ENCODE measurements around the gene PDIA5. TPM values are rescaled to one million over a fixed set of nuclear protein-coding genes. Genes with fewer than 3 reads are reported as not detected.

The PDIA5 gene
- total RNA-seq, 2 donors from 2014 or later: 57.5 to 68.3 TPM

DNA sequence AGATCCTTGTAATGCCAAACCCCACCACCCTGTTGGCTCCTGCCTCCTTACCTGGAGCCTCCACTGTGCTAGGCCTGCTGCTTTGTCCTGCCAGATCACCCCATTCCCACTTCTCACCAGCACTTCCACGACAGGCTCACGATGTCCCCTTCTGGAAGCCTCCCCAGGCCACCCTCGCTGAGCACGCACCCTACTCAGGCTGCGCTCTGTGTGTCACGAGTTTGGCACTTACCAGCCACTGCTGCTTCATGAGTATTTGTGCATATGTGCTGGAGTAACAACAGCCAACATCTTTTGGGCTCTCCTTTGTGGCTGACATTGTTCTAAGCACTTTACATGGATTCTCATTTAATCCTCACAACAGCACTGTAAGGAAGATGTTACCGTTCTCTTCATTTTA, 58.1 kb downstream of the PDIA5 start:
- Mint-ChIP-seq H3K4me1 (peaks cover 8% of the 10 kb centered on the region), H3K27me3 (ENCODE audit: insufficient read depth) (no peaks in the 10 kb centered on the region), H3K36me3 (ENCODE audit: low read depth) (peaks cover 66% of the 10 kb centered on the region)

DNA sequence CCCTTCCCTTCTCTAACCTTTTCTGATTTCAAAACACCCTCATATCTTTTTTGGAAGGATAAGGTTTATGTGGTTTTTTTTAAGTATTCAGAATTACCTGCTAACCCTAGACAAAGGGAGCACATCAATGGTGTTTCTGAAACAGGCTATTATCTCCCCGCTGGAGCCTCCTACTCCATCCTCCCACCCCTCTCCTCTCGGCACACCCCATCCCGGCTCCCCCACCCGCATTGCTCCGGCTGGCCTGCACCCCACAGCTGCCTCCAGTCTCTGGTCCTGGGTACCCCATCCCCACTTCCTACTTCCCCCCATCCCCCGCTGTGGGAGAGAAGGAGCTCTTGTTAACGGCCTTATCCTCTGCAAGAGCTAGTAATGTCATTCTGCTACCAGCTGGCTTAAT, 59.2 kb downstream of the PDIA5 start:
- Mint-ChIP-seq H3K27me3 (ENCODE audit: insufficient read depth) (no peaks in the 10 kb centered on the region), H3K9me3 (no peaks in the 10 kb centered on the region), H3K4me1 (peaks cover 9% of the 10 kb centered on the region), H3K36me3 (ENCODE audit: low read depth) (peaks cover 64% of the 10 kb centered on the region), H3K4me3 (no peak overlapping the region), H3K27ac (no peak overlapping the region)
- Histone ChIP-seq H3K9ac (ENCODE audit: extremely low read depth, low read length, poor library complexity, severe bottlenecking) (no peak overlapping the region), H3K27ac (ENCODE audit: low read depth, low read length) (peak overlapping the region; percentile 15), H3K9me3 (ENCODE audit: control insufficient read depth, low read length) (no peaks in the 10 kb centered on the region), H3K36me3 (ENCODE audit: control insufficient read depth, insufficient read depth, low read length) (peaks cover 96% of the 10 kb centered on the region), H3K4me1 (ENCODE audit: control insufficient read depth, insufficient read depth, low read length) (peaks cover 5% of the 10 kb centered on the region), H3K27me3 (ENCODE audit: control insufficient read depth, insufficient read depth, low read length, poor library complexity, severe bottlenecking) (no peaks in the 10 kb centered on the region), H3K4me3 (ENCODE audit: low read length) (no peak overlapping the region)
- TF ChIP-seq, protein P1, sequence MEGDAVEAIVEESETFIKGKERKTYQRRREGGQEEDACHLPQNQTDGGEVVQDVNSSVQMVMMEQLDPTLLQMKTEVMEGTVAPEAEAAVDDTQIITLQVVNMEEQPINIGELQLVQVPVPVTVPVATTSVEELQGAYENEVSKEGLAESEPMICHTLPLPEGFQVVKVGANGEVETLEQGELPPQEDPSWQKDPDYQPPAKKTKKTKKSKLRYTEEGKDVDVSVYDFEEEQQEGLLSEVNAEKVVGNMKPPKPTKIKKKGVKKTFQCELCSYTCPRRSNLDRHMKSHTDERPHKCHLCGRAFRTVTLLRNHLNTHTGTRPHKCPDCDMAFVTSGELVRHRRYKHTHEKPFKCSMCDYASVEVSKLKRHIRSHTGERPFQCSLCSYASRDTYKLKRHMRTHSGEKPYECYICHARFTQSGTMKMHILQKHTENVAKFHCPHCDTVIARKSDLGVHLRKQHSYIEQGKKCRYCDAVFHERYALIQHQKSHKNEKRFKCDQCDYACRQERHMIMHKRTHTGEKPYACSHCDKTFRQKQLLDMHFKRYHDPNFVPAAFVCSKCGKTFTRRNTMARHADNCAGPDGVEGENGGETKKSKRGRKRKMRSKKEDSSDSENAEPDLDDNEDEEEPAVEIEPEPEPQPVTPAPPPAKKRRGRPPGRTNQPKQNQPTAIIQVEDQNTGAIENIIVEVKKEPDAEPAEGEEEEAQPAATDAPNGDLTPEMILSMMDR (conservative IDR thresholded peaks at IDR 0.05): no peak
- DNase-seq: no peak
- 76 to 86% methylated on average over 1 to 7 of the region's 7 CpGs for WGBS, 2 experiments (ENCODE audit: insufficient coverage in 1 of 2, insufficient read length in 1 of 2)

More for the DNA sequence above, 58.1 kb downstream of the PDIA5 start:
- Histone ChIP-seq H3K4me3 (ENCODE audit: low read length) (no peak overlapping the region), H3K27ac (ENCODE audit: low read depth, low read length) (no peak overlapping the region), H3K9ac (ENCODE audit: extremely low read depth, low read length, poor library complexity, severe bottlenecking) (no peak overlapping the region), H3K9me3 (ENCODE audit: control insufficient read depth, low read length) (no peaks in the 10 kb centered on the region), H3K36me3 (ENCODE audit: control insufficient read depth, insufficient read depth, low read length) (peaks cover 96% of the 10 kb centered on the region), H3K27me3 (ENCODE audit: control insufficient read depth, insufficient read depth, low read length, poor library complexity, severe bottlenecking) (no peaks in the 10 kb centered on the region), H3K4me1 (ENCODE audit: control insufficient read depth, insufficient read depth, low read length) (peaks cover 5% of the 10 kb centered on the region)
- Mint-ChIP-seq H3K9me3 (no peaks in the 10 kb centered on the region), H3K27ac (peak overlapping the region; percentile 53), H3K4me3 (no peak overlapping the region)
- TF ChIP-seq, protein P1 (conservative IDR thresholded peaks at IDR 0.05): no peak
- 93% methylated on average over 6 to 7 of the region's 7 CpGs for WGBS, 2 experiments (ENCODE audit: insufficient coverage in 1 of 2, insufficient read length in 1 of 2)
- DNase-seq: no peak

DNA sequence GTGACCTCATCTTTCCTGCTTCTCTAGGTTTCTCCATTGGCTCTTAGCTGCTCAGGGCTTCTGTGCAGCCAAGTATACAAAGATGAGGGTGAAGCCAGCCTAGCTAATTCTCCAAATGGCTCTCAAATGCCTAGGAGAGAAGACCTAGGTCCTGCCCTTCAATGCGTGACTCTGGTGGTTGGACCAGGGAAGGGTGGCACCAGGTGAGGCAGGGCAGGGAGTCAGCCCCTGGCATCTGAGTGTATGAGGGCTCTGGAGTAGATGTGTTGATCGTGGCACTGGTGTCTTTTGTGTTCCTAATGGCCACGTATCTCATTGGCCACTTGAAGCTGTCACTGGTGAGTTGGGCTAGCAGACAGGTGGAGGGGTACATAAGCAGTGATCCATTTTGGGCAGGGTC, 59.8 kb downstream of the PDIA5 start:
- WGBS, 2 experiments (ENCODE audit: insufficient coverage in 1 of 2, insufficient read length in 1 of 2): 97 to 100% methylated on average over 1 to 3 of the region's 3 CpGs
- Mint-ChIP-seq H3K4me1 (peaks cover 9% of the 10 kb centered on the region), H3K36me3 (ENCODE audit: low read depth) (peaks cover 63% of the 10 kb centered on the region), H3K4me3 (no peak overlapping the region), H3K27ac (no peak overlapping the region), H3K27me3 (ENCODE audit: insufficient read depth) (no peaks in the 10 kb centered on the region), H3K9me3 (no peaks in the 10 kb centered on the region)
- Histone ChIP-seq H3K4me1 (ENCODE audit: control insufficient read depth, insufficient read depth, low read length) (peaks cover 5% of the 10 kb centered on the region), H3K36me3 (ENCODE audit: control insufficient read depth, insufficient read depth, low read length) (peaks cover 96% of the 10 kb centered on the region), H3K4me3 (ENCODE audit: low read length) (no peak overlapping the region), H3K9ac (ENCODE audit: extremely low read depth, low read length, poor library complexity, severe bottlenecking) (no peak overlapping the region), H3K27me3 (ENCODE audit: control insufficient read depth, insufficient read depth, low read length, poor library complexity, severe bottlenecking) (no peaks in the 10 kb centered on the region), H3K27ac (ENCODE audit: low read depth, low read length) (no peak overlapping the region), H3K9me3 (ENCODE audit: control insufficient read depth, low read length) (no peaks in the 10 kb centered on the region)
- no peak for DNase-seq
- TF ChIP-seq, protein P1 (conservative IDR thresholded peaks at IDR 0.05): no peak
